ENCODE results near the gene ATM. TPM values are rescaled to one million over a fixed set of nuclear protein-coding genes. Genes with fewer than 3 reads are reported as not detected.

Gene ATM
- total and polyA plus RNA-seq, 2 donors (not counting 1 experiment from before 2014, with no cell fraction given): 111 to 446 TPM

- Mint-ChIP-seq H3K4me3 (no peak overlapping the region), H3K9me3 (ENCODE audit: insufficient read depth) (no peaks in the 10 kb centered on the region), H3K27me3 (no peaks in the 10 kb centered on the region), H3K4me1 (peaks cover 40% of the 10 kb centered on the region), H3K27ac (no peak overlapping the region)
- DNase-seq (no peak), ATAC-seq (ENCODE audit: low read depth) (no peak)
- H3K36me3 ChIP-seq (replicated peaks in 1 of 2; ENCODE audit: control extremely low read depth in 1 of 2, control insufficient read depth in 1 of 2, extremely low read depth in 1 of 2, insufficient read depth in 2 of 2, low read length in 1 of 2): peaks cover 13 to 65% of the 10 kb centered on the region in 2 experiments
- H3K4me3 ChIP-seq (ENCODE audit: control extremely low read depth in 1 of 5, extremely low read depth in 1 of 5, insufficient read depth in 1 of 5, low read depth in 2 of 5, low read length in 4 of 5): no peak overlapping the region
- no peak for TF ChIP-seq EZH2 (IDR thresholded peaks at IDR 0.05; ENCODE audit: borderline replicate concordance, insufficient read depth, low read depth, low read length, poor library complexity, severe bottlenecking)
- TF ChIP-seq, protein P1, sequence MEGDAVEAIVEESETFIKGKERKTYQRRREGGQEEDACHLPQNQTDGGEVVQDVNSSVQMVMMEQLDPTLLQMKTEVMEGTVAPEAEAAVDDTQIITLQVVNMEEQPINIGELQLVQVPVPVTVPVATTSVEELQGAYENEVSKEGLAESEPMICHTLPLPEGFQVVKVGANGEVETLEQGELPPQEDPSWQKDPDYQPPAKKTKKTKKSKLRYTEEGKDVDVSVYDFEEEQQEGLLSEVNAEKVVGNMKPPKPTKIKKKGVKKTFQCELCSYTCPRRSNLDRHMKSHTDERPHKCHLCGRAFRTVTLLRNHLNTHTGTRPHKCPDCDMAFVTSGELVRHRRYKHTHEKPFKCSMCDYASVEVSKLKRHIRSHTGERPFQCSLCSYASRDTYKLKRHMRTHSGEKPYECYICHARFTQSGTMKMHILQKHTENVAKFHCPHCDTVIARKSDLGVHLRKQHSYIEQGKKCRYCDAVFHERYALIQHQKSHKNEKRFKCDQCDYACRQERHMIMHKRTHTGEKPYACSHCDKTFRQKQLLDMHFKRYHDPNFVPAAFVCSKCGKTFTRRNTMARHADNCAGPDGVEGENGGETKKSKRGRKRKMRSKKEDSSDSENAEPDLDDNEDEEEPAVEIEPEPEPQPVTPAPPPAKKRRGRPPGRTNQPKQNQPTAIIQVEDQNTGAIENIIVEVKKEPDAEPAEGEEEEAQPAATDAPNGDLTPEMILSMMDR (IDR thresholded peaks at IDR 0.05): no peak
- ChIA-PET CTCF (interaction anchor here (0.6 kb wide), 1 partner anchor 187 kb away, joined by 3 read pairs; no protein-coding TSS in a partner anchor), POLR2A (no interaction called here)
- H4K20me1 ChIP-seq (ENCODE audit: control insufficient read depth, insufficient read depth, low read length, poor library complexity, severe bottlenecking): peaks cover 28% of the 10 kb centered on the region
- H3K27me3 ChIP-seq (replicated peaks in 1 of 4; ENCODE audit: control extremely low read depth in 1 of 4, control insufficient read depth in 3 of 4, insufficient read depth in 4 of 4, low read length in 3 of 4): no peaks in the 10 kb centered on the region
- H3K79me2 ChIP-seq (ENCODE audit: control insufficient read depth, insufficient read depth, low read length): peaks cover 59% of the 10 kb centered on the region
- no peak overlapping the region for H3K9ac ChIP-seq (ENCODE audit: low read length)
- no CpG with 5 or more reads among the region's 3 CpGs for WGBS (ENCODE audit: insufficient coverage)
- H3K4me2 ChIP-seq (replicated peaks; ENCODE audit: low read depth, low read length, poor library complexity, severe bottlenecking): no peak overlapping the region
- peaks cover 14 to 19% of the 10 kb centered on the region in 2 donors for H3K4me1 ChIP-seq (ENCODE audit: control insufficient read depth in 2 of 2, insufficient read depth in 2 of 2, low read length in 2 of 2)
- peaks cover 0 to 3% (median 0%) of the 10 kb centered on the region in 3 donors for H3K9me3 ChIP-seq (ENCODE audit: control extremely low read depth in 1 of 3, control insufficient read depth in 2 of 3, insufficient read depth in 1 of 3, low read length in 2 of 3)
- H2AFZ ChIP-seq (ENCODE audit: insufficient read depth, low read depth, low read length, poor library complexity, severe bottlenecking): no peak overlapping the region
- intact Hi-C loops (cut with micrococcal nuclease): no loop called here
- H3K27ac ChIP-seq (ENCODE audit: low read length in 2 of 2): no peak overlapping the region
Observed at GRCh38 chr11:108196901-108197300, 26.0 kb upstream of the ATM start.

GRCh38 chr11:108197351-108197750, 25.5 kb upstream of the ATM start:
- Mint-ChIP-seq H3K9me3 (ENCODE audit: insufficient read depth) (no peaks in the 10 kb centered on the region), H3K4me3 (no peak overlapping the region), H3K4me1 (peaks cover 40% of the 10 kb centered on the region), H3K27me3 (no peaks in the 10 kb centered on the region), H3K27ac (no peak overlapping the region)
- no peak for TF ChIP-seq EZH2 (IDR thresholded peaks at IDR 0.05; ENCODE audit: borderline replicate concordance, insufficient read depth, low read depth, low read length, poor library complexity, severe bottlenecking)
- TF ChIP-seq, protein P1 (IDR thresholded peaks at IDR 0.05): no peak
- ATAC-seq (ENCODE audit: low read depth): no peak
- no peak overlapping the region for H3K4me2 ChIP-seq (replicated peaks; ENCODE audit: low read depth, low read length, poor library complexity, severe bottlenecking)
- H3K27me3 ChIP-seq (replicated peaks in 1 of 4; ENCODE audit: control extremely low read depth in 1 of 4, control insufficient read depth in 3 of 4, insufficient read depth in 4 of 4, low read length in 3 of 4): no peaks in the 10 kb centered on the region
- H3K9me3 ChIP-seq (ENCODE audit: control extremely low read depth in 1 of 3, control insufficient read depth in 2 of 3, insufficient read depth in 1 of 3, low read length in 2 of 3): peaks cover 0 to 3% (median 0%) of the 10 kb centered on the region in 3 donors
- H3K79me2 ChIP-seq (ENCODE audit: control insufficient read depth, insufficient read depth, low read length): peaks cover 64% of the 10 kb centered on the region
- CTCF ChIA-PET: no interaction called here
- no peak overlapping the region for H3K9ac ChIP-seq (ENCODE audit: low read length)
- DNase-seq: no peak
- peaks cover 28% of the 10 kb centered on the region for H4K20me1 ChIP-seq (ENCODE audit: control insufficient read depth, insufficient read depth, low read length, poor library complexity, severe bottlenecking)
- no peak overlapping the region for H3K4me3 ChIP-seq (ENCODE audit: control extremely low read depth in 1 of 5, extremely low read depth in 1 of 5, insufficient read depth in 1 of 5, low read depth in 2 of 5, low read length in 4 of 5)
- H3K27ac ChIP-seq (ENCODE audit: low read length in 2 of 2): no peak overlapping the region
- intact Hi-C loops (cut with micrococcal nuclease): no loop called here
- H3K36me3 ChIP-seq (replicated peaks in 1 of 2; ENCODE audit: control extremely low read depth in 1 of 2, control insufficient read depth in 1 of 2, extremely low read depth in 1 of 2, insufficient read depth in 2 of 2, low read length in 1 of 2): peaks cover 13 to 62% of the 10 kb centered on the region in 2 experiments
- POLR2A ChIA-PET: no interaction called here
- H2AFZ ChIP-seq (ENCODE audit: insufficient read depth, low read depth, low read length, poor library complexity, severe bottlenecking): no peak overlapping the region
- peaks cover 14 to 19% of the 10 kb centered on the region in 2 donors for H3K4me1 ChIP-seq (ENCODE audit: control insufficient read depth in 2 of 2, insufficient read depth in 2 of 2, low read length in 2 of 2)
